SK-N-MC (cell line): ENCODE data around the gene TECR.
"Not testable (repeated sequence)": the region's sequence is repeated elsewhere in the genome, so short reads cannot be mapped to it uniquely, and the experiment has no call there.

Source experiments
- EZH2 ChIP-seq: fragments of 200-600 bp; sonication (generic); IDR thresholded peaks from one replicate; pipeline ENCODE4 v1.6.1; 2017; ENCODE audit warnings: antibody characterized with exemption
- POLR2AphosphoS5 ChIP-seq: IDR thresholded peaks from 2 replicates; pipeline ENCODE4 v1.6.1; 2012; ENCODE audit warnings: mild to moderate bottlenecking, low read depth, low read length, borderline replicate concordance

DNA sequence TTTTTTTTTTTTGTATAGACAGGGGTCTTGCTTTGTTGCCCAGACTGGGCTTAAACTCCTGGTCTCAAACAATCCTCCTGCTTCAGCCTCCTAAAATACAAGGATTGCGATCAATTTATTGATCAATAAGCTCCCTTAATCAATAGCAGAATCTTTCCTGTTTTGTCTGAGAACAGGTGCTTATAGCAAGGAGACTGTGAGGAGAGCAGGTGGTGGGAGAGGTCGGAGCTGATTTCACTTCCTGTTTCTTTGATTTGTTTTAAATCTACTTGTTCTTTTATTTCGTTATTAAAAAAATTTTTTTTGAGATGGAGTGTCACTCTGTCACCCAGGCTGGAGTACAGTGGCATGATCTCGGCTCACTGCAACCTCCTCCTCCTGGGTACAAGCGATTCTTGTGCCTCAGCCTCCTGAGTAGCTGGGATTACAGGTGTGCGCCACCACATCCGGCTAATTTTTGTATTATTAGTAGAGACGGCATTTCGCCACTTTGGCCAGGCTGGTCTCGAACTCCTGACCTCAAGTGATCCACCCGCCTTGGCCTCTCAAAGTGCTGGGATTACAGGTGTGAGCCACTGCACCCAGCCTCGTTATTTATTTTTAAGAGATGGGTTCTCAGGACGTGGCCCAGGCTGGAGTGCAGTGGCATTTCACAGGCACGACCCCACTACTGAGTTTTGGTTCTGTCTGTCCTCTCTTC lies 84.2 kb downstream of the TECR start:
- TF ChIP-seq EZH2, POLR2AphosphoS5: not testable (repeated sequence)
